HG02610 (cell line): ENCODE measurements around the gene ATP11A.

Experiments
- ATAC-seq: cut with Tn5 transposase; IDR thresholded peaks from one replicate; pipeline ENCODE4 v1.9.1; 2021; ENCODE audit warnings: mild to moderate bottlenecking, moderate library complexity; ENCODE audit not compliant: unreplicated experiment

The ATP11A gene

DNA sequence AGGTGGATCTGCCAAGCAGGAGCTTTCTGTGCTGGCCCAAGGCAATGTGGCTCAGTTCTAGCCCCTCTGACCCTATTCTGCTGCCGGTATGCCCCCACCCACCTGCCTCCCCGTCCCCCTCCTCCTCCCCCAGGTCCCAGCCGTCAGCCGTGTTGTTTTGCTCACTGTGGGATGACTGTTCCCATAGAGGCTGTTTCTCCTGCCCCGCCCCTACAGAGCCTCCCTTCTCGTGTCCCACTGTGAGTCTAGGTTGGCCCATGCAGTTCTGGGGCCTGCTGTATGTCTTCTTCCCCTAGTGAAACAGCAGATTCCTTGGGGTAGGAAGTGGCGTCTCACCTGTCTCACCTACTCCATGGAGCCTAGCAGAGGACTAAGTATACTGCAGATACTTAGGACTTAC is 48.8 kb downstream of the ATP11A start:
- no peak for ATAC-seq

DNA sequence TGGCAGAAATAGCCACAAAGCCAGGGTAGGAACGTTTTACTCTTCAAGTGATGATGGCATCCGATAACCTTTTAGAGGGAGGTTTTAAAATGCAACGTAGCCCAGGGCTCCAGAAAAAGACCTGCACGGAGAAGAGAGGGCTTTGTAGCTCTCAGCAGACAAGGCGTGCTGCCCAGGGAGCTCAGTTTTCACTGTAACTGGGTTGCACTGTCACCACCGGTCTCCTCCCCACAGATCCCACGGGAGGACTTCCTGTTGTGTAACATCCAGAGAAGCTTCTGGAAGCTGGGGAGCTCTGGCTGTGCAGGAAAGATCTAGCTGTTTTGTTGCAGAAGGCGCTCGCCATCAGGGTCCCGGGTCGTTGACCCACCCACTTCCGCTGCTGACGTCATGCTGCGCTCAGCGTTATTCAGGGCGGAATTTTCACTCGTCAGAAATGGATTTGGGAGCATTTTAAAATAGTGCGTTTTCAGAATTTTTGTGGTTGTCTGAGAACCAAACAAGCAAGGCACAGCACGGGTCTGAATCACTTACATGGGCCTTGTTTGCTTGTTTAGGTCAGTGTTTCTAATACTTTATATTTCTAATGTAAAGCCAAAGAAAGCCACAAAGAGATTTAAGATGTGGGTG is 50.8 kb downstream of the ATP11A start:
- no peak for ATAC-seq

DNA sequence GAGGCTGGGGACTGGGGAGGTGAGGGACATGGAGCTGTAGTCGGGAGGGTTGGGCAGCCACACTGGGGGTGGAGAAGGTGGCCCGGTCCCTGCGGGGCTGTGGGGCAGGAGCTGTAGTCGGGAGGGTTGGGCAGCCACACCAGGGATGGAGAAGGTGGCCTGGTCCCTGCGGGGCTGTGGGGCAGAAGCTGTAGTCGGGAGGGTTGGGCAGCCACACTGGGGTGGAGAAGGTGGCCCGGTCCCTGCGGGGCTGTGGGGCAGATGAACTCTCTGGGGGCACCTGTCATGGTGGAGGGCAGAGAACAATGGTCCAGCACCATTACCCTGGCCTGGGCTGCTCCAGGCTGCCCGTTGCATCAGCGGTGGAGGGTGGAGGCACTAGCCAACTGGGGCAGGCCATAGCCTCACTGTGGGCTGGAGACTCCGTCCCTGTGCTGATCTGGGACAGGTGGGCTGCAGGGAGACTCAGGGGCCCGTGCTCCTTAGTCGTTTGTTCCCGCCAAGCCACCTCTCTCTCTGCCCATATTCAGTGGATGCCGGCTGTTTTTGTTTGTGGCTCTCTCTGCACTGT is 51.4 kb downstream of the ATP11A start:
- no peak for ATAC-seq

DNA sequence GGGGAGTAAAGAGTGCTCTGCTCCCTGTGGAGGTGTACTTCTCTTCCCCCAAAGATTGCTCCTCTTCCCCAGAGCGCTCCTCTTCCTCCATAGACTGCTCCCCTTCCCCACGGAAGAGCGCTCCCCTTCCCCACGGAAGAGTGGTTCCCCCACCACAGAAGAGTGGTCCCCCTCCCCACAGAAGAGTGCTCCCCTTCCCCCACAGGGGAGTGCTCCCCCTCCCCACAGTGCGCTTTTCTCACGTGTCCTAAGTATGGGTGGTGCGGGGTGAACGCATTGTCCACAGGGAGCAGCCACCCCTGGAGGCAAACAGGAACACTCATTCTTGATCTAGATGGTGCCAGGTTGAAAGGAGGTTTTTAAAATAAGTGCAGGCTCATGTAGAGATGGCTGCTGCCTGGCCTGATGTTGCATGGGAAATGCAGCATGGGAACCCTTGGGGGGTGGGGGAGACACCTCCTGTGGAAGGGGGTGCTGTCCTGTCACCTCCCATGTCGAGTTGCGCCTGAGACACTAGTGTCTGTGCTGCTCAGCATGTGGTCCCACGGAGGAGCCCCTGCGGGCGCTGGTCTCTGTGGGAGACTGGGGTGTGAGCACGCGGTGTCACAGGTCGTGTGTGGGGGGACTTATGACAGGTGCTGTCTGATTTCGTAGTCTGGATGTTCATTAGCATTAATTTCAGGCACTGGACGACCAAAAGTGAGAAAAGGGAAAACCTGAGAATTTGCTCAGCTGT is 52.2 kb downstream of the ATP11A start:
- ATAC-seq = no peak

GRCh38 chr13:112742583-112742982 is 52.7 kb downstream of the ATP11A start:
- ATAC-seq = no peak

DNA sequence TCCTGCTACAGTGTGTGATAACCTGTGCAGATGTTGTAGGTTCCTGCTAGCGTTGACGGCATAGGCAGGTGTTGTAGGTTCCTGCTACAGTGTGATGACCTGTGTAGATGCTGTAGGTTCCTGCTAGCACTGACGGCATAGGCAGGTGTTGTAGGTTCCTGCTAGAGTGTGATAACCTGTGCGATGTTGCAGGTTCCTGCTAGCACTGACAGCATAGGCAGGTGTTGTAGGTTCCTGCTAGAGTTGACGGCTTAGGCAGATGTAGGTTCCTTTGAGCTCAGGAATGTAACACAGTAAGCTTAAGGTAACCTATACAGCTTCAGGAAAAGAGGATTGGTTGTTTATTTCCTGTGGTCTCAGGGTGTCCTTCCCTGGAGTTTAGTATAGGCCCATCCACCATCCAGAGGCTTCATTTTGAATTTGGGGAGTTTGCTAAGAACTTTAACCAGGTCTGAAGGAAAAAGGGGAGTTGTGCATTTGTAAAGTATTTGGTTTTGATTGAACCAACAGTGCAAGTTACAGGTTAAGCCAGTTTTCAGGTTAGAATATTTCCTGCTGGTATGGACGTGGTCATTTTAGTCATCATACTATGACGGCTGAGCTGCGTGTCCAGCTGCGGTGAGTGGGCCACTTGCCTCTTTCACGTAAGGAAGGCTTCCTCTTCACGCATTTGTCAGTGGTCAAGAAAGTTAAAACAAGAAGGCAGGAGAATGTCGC is 53.8 kb downstream of the ATP11A start:
- no peak for ATAC-seq

- no peak for ATAC-seq
These were observed 54.6 kb downstream of the ATP11A start for GRCh38 chr13:112744168-112745021.

DNA sequence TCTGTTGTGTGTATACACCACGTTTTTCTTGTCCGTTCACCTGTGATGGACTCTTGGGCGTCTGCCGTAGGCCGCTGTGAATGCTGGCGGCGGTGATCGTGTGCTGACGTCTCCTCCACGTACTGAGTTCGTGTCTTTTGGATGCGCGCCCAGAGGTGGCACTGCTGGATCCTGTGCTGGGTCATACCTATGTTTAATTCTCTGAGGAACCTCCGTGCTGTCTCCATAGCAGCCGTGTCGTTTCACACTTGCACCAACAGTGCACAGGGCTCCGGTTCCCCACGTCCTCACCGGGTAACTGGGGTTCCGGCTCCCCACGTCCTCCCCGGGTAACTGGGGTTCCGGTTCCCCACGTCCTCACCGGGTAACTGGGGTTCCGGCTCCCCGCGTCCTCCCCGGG is 56.2 kb downstream of the ATP11A start:
- ATAC-seq = no peak

- ATAC-seq = no peak
These were observed 57.4 kb downstream of the ATP11A start for GRCh38 chr13:112747256-112747655.

GRCh38 chr13:112748947-112749735 is 59.3 kb downstream of the ATP11A start:
- ATAC-seq = no peak

GRCh38 chr13:112750570-112750969 is 60.7 kb downstream of the ATP11A start:
- no peak for ATAC-seq

GRCh38 chr13:112751617-112752016 is 61.8 kb downstream of the ATP11A start:
- no peak for ATAC-seq

- ATAC-seq = no peak
These were observed 62.4 kb downstream of the ATP11A start for GRCh38 chr13:112752211-112752610.

- ATAC-seq = no peak
These were observed 63.1 kb downstream of the ATP11A start for GRCh38 chr13:112752711-112753541.

DNA sequence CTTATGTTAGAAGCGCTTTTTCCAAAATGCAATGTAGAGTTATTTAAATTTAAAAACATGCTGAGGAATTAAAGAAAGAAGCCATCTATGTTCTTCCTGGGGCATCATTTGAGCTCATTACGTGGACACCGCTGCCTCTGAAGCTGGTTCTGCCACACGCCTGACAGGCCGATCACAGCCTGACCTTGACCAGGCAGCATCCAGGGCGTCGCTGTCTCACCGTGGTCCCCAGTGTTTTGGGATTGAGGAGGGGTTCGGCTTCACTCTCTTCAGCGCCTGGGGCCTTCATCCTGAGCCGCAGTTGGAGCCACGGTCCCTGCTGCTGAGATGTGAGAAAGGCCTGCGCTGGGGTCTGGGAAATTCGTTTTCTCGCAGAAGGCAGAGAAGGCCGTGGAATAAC is 64.0 kb downstream of the ATP11A start:
- ATAC-seq = no peak

GRCh38 chr13:112754281-112755025 is 64.6 kb downstream of the ATP11A start:
- ATAC-seq = no peak

DNA sequence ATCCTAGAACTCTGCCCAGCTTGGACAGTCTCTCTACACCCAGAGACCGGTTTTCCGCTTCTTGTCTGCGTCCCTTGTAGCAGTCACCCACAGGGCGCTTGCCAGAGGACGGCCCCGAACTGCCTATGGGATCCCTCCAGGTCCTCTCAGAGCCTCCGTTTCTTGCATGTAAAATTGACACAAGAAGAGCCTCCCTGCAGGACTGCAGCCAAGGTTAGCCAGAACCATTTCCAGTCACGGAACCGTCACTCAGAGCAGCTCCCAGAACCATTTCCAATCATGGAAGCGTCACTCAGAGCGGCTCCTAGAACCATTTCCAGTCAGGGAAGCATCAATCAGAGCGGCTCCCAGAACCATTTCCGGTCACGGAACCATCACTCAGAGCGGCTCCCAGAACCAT is 65.5 kb downstream of the ATP11A start:
- ATAC-seq = no peak

DNA sequence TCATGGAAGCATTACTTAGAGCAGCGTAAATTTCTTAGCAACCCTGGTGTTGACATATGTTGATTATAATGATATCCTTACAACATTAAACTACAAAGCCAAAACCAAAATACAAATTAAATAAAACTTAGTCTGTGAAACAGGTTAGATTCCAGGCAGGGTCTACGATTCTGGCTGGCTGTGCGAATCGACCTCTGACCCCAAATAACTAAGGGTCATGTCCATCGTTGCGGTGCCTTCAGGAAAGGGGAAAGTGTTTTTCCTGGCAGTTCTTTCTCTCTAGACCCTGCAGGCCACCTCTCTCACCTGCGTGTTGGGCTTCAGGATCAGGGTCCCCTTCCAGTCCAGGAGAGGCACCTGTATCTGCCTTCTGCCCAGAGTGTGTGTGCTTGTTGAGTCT is 66.2 kb downstream of the ATP11A start:
- ATAC-seq = no peak
